HG03280 (cell line): ENCODE results near the gene TSPEAR.
A peak's percentile ranks its signal among the peaks of the same experiment; 100 is the strongest.

Source experiments
- ATAC-seq: cut with Tn5 transposase; IDR thresholded peaks from one replicate; pipeline ENCODE4 v1.9.1; 2021; ENCODE audit warnings: mild to moderate bottlenecking, moderate library complexity; ENCODE audit not compliant: unreplicated experiment

TSPEAR gene

DNA sequence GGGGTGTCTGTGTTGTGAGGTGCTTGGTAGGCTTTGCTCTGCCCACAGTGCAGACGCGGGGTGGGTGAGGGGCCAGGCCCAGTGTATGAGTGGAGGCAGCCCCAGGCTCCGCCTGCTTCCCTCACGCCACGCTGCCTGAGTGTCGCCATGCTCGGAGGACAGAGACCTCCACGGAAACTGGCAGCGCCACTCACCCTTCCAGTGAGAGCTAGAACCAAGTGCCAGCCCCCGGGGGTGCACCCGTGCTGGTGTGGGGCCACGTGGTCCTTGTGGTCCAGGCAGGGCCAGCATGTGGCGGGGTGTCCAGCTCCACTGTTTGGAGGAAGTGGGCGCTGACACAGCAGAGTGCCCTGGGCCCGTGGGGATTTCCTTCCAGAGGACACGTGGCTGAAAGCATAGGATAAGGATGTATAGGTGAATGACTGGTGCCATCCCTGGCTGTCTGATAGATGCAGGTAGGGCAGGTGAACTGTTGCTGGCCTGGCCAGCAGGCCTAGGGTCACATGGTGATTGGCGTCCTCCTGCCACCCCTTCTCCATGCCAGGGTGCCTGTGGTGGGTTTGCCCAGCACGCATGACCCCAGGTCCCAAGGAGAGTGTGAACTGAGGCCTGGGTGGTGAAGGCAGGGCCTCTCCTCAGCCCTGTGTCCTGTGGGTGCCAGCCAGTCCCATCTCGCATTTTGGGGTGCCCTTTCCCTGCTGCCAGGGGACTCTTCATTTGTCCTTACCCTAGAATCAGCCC lies 252.2 kb downstream of the TSPEAR start:
- no peak for ATAC-seq

DNA sequence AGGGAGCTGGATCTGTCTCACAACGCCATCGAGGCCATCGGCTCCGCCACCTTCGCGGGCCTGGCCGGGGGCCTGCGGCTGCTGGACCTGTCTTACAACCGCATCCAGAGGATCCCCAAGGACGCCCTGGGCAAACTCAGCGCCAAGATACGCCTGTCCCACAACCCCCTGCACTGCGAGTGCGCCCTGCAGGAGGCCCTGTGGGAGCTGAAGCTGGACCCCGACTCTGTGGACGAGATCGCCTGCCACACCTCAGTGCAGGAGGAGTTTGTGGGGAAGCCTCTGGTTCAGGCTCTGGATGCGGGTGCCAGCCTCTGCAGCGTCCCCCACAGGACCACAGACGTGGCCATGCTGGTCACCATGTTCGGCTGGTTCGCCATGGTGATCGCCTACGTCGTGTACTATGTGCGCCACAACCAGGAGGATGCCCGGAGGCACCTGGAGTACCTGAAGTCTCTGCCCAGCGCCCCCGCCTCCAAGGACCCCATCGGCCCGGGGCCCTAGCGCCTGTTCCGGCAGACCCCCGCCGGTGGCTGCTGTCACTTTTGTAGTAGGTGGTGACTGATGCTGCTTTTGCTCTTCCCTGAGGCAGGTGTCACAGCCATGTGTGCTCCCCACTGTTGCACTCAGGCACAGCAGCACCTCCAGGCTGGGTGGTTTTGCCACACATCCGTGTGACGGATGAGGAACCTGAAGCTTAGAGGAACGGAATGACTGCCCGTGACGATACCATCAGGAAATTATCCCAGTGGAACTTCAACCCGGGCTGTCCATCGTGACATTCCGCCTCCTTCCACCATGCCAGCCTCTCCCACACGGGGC lies 254.2 kb downstream of the TSPEAR start:
- ATAC-seq, result no peak

DNA sequence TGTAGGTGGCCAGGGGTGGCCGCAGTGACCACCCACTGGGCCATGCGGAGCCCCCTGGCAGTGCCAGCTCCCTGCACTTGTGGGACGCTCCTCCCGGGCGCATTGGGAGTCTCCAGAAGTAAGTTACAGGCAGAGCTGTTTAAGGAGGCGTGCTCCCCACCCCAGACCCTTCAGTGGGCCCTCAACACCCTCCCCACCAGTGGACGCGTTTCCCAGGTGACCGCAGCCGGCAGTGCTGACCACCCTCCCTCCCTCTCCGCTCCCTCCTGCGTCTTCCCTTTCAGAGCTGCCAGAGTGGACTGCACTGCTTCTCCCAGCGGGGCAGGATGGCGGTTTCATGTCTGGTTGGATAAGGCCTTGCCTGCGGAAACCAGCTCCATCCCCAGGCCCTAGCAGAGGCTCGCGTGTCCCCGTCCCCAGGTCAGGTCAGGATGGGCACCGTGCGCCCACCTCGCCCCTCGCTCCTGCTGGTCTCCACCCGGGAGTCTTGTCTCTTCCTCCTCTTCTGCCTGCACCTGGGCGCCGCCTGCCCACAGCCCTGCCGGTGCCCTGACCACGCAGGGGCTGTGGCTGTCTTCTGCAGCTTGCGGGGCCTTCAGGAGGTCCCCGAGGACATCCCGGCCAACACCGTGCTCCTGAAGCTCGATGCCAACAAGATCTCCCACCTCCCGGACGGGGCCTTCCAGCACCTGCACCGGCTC lies 255.0 kb downstream of the TSPEAR start:
- ATAC-seq, result no peak

DNA sequence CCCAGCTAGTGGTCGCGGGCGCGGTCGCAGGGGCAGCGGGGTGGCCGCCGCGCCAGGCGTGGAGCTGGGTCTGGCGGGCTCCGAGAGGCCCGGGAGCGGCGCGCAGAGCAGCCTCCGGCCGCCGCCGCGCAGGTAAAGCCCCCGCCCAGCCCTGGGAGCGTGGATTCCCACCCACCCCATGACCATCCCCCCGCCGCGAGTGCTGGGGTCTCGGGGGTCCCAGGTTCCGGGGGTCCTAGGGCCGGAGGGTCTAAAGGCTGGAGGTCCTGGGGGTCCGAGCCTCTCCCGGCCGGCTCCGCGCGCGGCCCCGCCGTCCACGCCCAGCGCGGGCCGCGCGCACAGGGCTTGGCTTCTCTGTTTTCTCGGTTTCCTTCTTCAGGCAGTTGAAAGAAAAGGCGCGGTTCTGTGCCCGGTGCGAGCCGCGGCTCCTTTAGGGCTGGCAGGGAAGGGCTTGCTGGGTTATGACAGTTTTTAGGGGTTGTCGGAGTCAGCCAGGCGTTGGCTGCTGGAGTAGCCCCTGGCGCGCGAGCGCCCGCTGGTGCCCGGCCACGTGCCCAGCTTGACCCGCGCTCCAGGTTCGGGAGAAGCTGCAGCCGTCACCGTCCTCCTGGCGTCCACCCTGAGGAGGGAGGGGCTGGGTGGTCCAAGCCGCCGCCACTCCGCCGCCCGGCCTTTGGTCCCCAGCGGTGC lies 255.7 kb downstream of the TSPEAR start:
- ATAC-seq, result no peak

DNA sequence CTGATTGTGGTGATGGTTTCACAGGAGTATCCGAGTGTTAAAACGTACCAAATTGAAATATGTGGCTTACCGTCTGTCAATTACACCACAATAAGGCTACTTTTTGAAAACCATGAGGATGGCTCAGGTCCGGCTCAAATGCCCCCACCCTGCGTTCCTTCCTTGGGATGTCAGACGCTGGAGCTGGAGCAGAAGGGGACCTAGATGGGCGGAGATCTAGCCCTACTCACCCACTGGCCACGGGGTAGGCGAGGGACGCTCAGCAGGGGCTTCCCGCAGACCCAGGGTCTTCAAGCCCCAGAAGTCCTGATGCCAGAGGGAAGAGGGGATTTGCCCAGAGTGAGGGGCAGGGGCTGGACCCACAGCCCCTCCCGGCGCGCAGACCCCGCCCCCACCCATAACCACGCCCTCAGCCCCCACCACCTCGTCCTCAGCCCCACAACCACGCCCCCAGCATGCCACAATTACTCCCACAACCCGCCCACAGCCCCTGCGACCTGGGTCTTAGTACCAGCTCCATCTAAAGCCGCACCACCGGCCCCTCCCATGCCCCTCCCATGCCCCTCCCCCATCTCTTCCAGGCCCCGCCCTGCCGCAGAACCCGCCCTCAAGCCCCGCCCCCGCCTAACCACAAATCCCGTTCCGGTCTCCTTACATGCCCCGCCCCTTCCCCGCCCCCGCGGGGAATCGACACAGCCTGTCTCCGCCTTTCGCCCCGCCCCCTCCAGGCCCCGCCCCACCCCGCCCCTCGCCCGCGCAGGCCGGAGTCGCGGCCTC lies 256.4 kb downstream of the TSPEAR start, which contains the start of gene LRRC3:
Gene LRRC3 (plus strand): TSS at position 764 of the 777 bp plus-strand sequence. CDS start 1,135 bp downstream, outside the sequence.
- peak; percentile 52 for ATAC-seq

DNA sequence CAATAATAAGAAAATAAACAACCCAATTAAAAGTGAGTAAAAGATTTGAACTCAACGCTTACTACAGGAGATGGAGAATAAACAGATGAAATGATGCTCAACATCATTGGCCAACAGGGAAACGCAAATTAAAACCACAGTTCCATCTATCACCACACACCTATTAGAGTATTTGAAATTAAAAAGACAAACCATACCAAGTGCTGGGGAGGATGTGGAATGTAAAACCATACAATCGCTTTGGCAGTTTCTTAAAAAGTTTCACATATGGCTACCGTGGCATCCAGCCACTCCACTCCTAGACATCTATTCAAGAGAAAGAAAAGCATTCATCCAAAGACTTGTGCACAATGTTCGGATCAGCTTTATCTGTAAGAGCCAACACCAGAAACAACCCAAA lies 257.3 kb downstream of the TSPEAR start:
- no peak for ATAC-seq

DNA sequence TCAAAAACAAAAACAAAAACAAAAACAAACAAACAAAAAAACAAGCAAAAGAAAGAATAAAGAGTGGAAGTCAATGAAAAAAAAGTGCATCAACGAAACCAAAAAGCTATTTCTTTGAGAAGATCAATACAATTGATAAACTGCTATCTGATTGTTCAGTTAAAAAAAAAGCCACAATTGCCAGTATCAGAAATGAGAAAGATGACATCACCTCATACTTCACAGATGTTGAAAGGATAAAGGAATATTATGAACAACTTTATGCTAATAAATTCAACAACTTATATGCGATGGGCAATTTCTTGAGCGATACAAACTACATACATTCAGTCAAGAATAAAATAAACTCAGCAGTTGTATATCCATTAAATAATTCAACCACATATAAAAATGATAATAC lies 258.3 kb downstream of the TSPEAR start:
- ATAC-seq, result no peak

DNA sequence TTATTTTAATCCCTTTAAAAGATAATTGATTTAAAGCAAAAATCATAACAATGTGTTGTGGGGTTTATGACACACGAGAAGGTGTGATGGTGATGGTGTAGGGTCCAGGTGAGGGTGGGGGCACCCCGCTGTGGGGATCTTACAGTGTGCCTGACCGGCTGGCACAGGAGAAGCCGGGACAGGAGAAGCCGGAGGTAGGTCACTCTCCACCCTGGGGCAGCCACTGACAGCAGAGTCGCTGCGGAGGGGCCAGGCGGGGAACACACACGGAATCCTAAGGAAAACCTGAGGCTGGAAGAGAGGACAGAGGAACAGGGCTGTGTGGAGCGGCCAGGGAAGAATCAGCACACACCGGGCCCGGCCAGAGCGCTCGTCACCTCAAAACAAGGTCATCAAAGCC lies 260.4 kb downstream of the TSPEAR start:
- ATAC-seq, result no peak

DNA sequence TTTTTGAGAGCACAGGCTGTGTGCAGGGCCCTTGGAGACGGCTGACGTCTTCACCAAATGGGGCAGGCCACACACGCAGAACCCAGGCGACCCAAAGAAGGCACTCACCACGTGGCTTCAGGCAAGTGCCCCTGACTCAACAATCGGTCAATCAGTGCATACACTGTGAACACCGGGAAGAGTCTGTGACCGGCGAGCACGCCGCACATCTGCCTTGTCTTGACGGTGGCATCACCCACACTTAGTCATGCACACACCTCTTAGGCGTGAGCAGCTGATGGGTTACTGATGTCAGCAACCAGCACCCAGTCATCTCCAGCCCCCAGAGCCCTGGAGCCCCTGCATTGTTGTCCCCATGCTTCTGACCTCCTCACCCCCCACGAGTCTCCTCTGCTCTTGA lies 261.0 kb downstream of the TSPEAR start:
- ATAC-seq, result no peak

DNA sequence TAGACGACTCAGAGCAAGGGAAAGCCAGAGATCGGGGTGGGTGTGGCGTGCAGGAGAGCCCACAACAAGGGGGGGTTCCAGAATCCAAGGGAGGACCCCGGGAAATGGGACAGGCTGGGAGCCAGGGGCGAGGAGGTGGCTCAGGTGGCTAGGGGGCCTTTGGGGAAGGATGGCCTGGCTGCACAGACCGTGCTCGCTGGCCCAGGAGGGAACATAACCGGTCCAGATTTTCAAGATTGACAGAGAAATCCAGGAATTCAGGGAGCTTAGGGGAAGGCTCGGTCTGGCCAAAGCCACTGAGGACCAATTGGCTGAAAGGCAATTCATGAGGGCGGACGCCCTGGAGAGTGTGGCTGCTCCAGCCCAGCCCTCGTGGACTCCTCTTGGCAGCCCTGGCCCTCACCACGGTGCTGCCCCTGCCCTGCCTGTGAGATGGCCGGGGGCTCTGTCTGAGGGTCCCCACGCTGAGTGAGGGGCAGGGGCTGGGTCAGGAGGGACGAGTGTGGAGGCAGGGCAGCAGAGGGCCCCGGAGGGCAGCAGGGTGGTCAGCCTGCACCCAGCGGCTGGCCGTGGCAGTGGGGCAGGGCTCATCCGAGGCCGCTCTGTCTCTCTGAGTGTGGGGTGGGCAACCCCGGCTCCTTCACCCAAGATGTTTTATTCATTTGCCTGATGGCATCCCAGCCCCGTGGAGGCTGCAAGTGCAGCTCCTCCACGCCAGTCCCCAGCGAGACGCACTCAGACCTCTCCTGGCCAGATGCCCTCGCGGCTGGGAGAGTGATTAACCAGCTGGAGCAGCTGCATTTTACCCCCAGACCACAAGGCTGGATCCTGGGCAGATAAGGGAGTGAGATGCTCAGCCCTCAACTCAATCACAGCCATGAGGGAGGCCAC lies 261.7 kb downstream of the TSPEAR start:
- ATAC-seq, result no peak

DNA sequence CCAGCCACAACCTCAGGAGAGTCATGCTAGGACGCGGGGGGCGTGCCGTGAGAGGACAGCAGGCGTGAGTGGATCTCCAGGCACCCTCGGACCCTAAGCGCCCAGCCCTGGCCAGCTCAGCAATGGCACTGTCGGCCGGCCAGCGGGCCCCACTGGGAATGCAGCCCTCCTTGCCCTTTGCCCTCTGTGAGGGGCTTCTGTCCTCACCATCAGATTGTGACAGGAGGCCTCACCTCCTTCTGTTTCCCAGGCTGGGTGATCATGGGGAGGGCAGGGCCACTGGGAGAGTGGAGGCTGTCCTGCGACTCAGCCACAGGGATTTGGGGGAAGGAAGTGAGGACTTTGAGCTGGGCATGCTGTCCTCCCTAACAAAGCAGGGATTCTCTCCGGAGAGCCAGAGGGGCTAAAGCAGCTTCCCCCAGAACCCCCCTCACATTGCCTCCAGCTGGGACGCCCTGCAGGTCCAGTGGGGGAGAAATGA lies 262.7 kb downstream of the TSPEAR start:
- ATAC-seq, result no peak
